Heart right ventricle (tissue), 16 donors: ENCODE data around the gene CTXN1. TPM values are rescaled to one million over a fixed set of nuclear protein-coding genes. Genes with fewer than 3 reads are reported as not detected.

Experiments
- ATAC-seq, 8 donors: fragments of 200-7000 bp; cut with Tn5 transposase; one replicate each; pipeline ENCODE4 v1.9.1; 2020; ENCODE audit warnings: mild to moderate bottlenecking in 8 of 8, moderate library complexity in 8 of 8, moderate number of reproducible peaks in 1 of 8
- DNase-seq, 2 donors: peaks; one replicate each; pipeline ENCODE4 v3.0.0-alpha.2; 2020
- H3K27ac ChIP-seq, 10 donors: fragments of 200-600 bp; sonication (generic) in 2 of 10; one replicate each; pipeline versions ENCODE4 v1.5.0 to v1.8.0; 2020 to 2022; ENCODE audit warnings: mild to moderate bottlenecking in 3 of 10
- H3K27me3 ChIP-seq, 7 donors: fragments of 200-600 bp; one replicate each; pipeline ENCODE4 v1.8.0; 2021 to 2022; ENCODE audit warnings: mild to moderate bottlenecking in 2 of 7
- H3K36me3 ChIP-seq, 9 donors: fragments of 200-600 bp; sonication (generic) in 1 of 9; one replicate each; pipeline versions ENCODE4 v1.5.0 to v1.8.0; 2020 to 2022; ENCODE audit warnings: mild to moderate bottlenecking in 2 of 9
- H3K4me1 ChIP-seq, 9 donors: fragments of 200-600 bp; sonication (generic) in 1 of 9; one replicate each; pipeline versions ENCODE4 v1.5.0 to v1.8.0; 2020 to 2022; ENCODE audit warnings: mild to moderate bottlenecking in 4 of 9
- H3K4me3 ChIP-seq, 10 donors: fragments of 200-600 bp; sonication (generic) in 2 of 10; one replicate each; pipeline versions ENCODE4 v1.5.0 to v1.8.0; 2020 to 2022; ENCODE audit warnings: mild to moderate bottlenecking in 7 of 10, moderate library complexity in 2 of 10
- H3K9me3 ChIP-seq, 11 donors: fragments of 200-600 bp in 10 of 11; sonication (generic) in 2 of 11; one replicate each; pipeline versions ENCODE4 v1.5.0 to v1.8.0; 2013 to 2022; ENCODE audit warnings: mild to moderate bottlenecking in 2 of 11, control low read depth in 1 of 11, moderate library complexity in 1 of 11
- CTCF ChIP-seq, 9 donors: fragments of 200-600 bp; sonication (generic) in 2 of 9; IDR thresholded peaks; one replicate each; pipeline versions ENCODE4 v1.5.0 to v1.8.0; 2021 to 2022; ENCODE audit warnings: antibody characterized with exemption in 9 of 9, mild to moderate bottlenecking in 5 of 9, moderate library complexity in 1 of 9
- WGBS, 2 donors: extraction: QIAGEN DNeasy Blood & Tissue Kit; methylation state at CpG; one replicate each; pipeline ENCODE4 v1.1.7; 2013; ENCODE audit warnings: inconsistent platforms in 1 of 2; 5-methylcytosine and 5-hydroxymethylcytosine counted together
- intact Hi-C, 10 donors: fragments of 100-400 bp; cut with DNase I; formaldehyde crosslinking; loops; one replicate each; pipeline versions ENCODE4 v1.11.1 to v1.14.2; 2022
- polyA plus RNA-seq, 2 donors: library from polyadenylated mRNA; stranded (reverse); fragments of 200-250 nt; gene quantifications; one replicate each; pipeline ENCODE4 v1.2.3, GENCODE V29; 2013
- total RNA-seq, 10 donors: library from RNA; stranded (reverse); fragmentation: NEBNext Ultra II Directional in 3 of 10; extraction: Animal tissue kit (Norgen Biotek cat#: 25700) in 3 of 10; gene quantifications; one replicate each; pipeline versions ENCODE4 v1.2.1 to v1.2.4, GENCODE V29; 2021 to 2023
- donor health status: Arrhythmogenic right ventricular cardiomyopathy.
- donor health status: ischemic (EF 13 %, LVEDD 7.1; RV severe dilation, severe dysfunction).
- donor health status: healthy with polysubstance abuse.
- donor health status: DM: no; HTN: yes; CAD: no.
- donor health status: DM: no; HTN: no; CAD: no.
- donor health status: ischemic (EF 25% LVEDD 6.9; RV normal size, moderate dysfunction).
- donor health status: ischemic (EF 25% LVEDD 5.7; RV mildly dilated, moderate dysfunction).
- donor health status: healthy.
- donor health status: DM: yes; HTN: yes; CAD: no.
- donor health status: Ischemic cardiomyopathy.
- donor health status: ischemic (EF 35%, LVEDD 5.7; RV mildly dilated, moderate dysfunction).
- donor health status: nonischemic (EF 11% LVEDD 7.7; RV severe dilation, severe dysfunction).
- donor health status: DM: yes; HTN: yes; CAD: no.
- donor health status: PGD.
- donor health status: ischemic (EF 29% LVEDD 5.4; RV normal size, mild dysfunction).
- donor health status: nonischemic (EF 23%, LVEDD 6.1; RV moderate dilation, normal function).

The CTXN1 gene
- total and polyA plus RNA-seq, 12 donors: 0.18 to 0.74 (median 0.25) TPM; not detected in 5

GRCh38 chr19:7924651-7925170, 1.2 kb downstream of the CTXN1 start:
- ATAC-seq: no peak
- no peak overlapping the region for H3K27ac ChIP-seq
- intact Hi-C loops: loop anchor here in 6 of 10 donors (5.0 to 10.0 kb wide), 4 partner anchors 67 to 328 kb away; no protein-coding TSS in a partner anchor
- H3K9me3 ChIP-seq: no peaks in the 10 kb centered on the region
- WGBS, 2 donors: 40 to 46% methylated on average over 32 to 34 of the region's 34 CpGs
- H3K4me1 ChIP-seq: peaks cover 18 to 73% (median 47%) of the 10 kb centered on the region in 9 donors
- no peak for DNase-seq
- H3K4me3 ChIP-seq: peak overlapping the region in 9 of 10 donors; percentile 35 to 51 (median 45)
- H3K36me3 ChIP-seq: peaks cover 0 to 23% (median 15%) of the 10 kb centered on the region in 9 donors
- H3K27me3 ChIP-seq: peaks cover 0 to 8% (median 0%) of the 10 kb centered on the region in 7 donors
- TF ChIP-seq CTCF (IDR thresholded peaks at IDR 0.05): no peak

GRCh38 chr19:7924241-7924640, 1.7 kb downstream of the CTXN1 start:
- TF ChIP-seq CTCF (IDR thresholded peaks at IDR 0.05): no peak
- H3K36me3 ChIP-seq: peaks cover 0 to 23% (median 15%) of the 10 kb centered on the region in 9 donors
- ATAC-seq: no peak
- peaks cover 18 to 73% (median 47%) of the 10 kb centered on the region in 9 donors for H3K4me1 ChIP-seq
- H3K4me3 ChIP-seq: no peak overlapping the region
- DNase-seq: no peak
- WGBS, 2 donors: 80 to 85% methylated on average over 12 of the region's 12 CpGs
- no peak overlapping the region for H3K27ac ChIP-seq
- peaks cover 0 to 12% (median 2%) of the 10 kb centered on the region in 7 donors for H3K27me3 ChIP-seq
- H3K9me3 ChIP-seq: no peaks in the 10 kb centered on the region
- intact Hi-C loops: loop anchor here in 5 of 10 donors (5.0 to 10.0 kb wide), 4 partner anchors 67 to 328 kb away; no protein-coding TSS in a partner anchor

GRCh38 chr19:7923295-7924191, 2.4 kb downstream of the CTXN1 start:
- Histone ChIP-seq H3K4me3 (no peak overlapping the region), H3K4me1 (peaks cover 18 to 72% (median 44%) of the 10 kb centered on the region in 9 donors), H3K36me3 (peaks cover 0 to 23% (median 15%) of the 10 kb centered on the region in 9 donors), H3K9me3 (no peaks in the 10 kb centered on the region), H3K27me3 (peaks cover 0 to 19% (median 7%) of the 10 kb centered on the region in 7 donors), H3K27ac (no peak overlapping the region)
- ATAC-seq (no peak), DNase-seq (no peak)
- no peak for TF ChIP-seq CTCF (IDR thresholded peaks at IDR 0.05)
- intact Hi-C loops: loop anchor here in 5 of 10 donors (5.0 to 10.0 kb wide), 4 partner anchors 66 to 329 kb away; no protein-coding TSS in a partner anchor
- 84% methylated on average over 31 of the region's 31 CpGs for WGBS, 2 donors

GRCh38 chr19:7922836-7923195, 3.1 kb downstream of the CTXN1 start:
- peaks cover 13 to 71% (median 40%) of the 10 kb centered on the region in 9 donors for H3K4me1 ChIP-seq
- peaks cover 0 to 27% (median 14%) of the 10 kb centered on the region in 7 donors for H3K27me3 ChIP-seq
- peaks cover 0 to 23% (median 15%) of the 10 kb centered on the region in 9 donors for H3K36me3 ChIP-seq
- WGBS, 2 donors: 88 to 91% methylated on average over 8 of the region's 8 CpGs
- no peak for DNase-seq
- H3K4me3 ChIP-seq: no peak overlapping the region
- intact Hi-C loops: loop anchor here in 5 of 10 donors (5.0 to 10.0 kb wide), 4 partner anchors 66 to 329 kb away; no protein-coding TSS in a partner anchor
- no peak for TF ChIP-seq CTCF (IDR thresholded peaks at IDR 0.05)
- H3K27ac ChIP-seq: no peak overlapping the region
- no peaks in the 10 kb centered on the region for H3K9me3 ChIP-seq
- no peak for ATAC-seq
